ENCODE data around the gene STX10.
"Not testable (repeated sequence)": the region's sequence is repeated elsewhere in the genome, so short reads cannot be mapped to it uniquely, and the experiment has no call there.

STX10 gene, protein sequence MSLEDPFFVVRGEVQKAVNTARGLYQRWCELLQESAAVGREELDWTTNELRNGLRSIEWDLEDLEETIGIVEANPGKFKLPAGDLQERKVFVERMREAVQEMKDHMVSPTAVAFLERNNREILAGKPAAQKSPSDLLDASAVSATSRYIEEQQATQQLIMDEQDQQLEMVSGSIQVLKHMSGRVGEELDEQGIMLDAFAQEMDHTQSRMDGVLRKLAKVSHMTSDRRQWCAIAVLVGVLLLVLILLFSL

DNA sequence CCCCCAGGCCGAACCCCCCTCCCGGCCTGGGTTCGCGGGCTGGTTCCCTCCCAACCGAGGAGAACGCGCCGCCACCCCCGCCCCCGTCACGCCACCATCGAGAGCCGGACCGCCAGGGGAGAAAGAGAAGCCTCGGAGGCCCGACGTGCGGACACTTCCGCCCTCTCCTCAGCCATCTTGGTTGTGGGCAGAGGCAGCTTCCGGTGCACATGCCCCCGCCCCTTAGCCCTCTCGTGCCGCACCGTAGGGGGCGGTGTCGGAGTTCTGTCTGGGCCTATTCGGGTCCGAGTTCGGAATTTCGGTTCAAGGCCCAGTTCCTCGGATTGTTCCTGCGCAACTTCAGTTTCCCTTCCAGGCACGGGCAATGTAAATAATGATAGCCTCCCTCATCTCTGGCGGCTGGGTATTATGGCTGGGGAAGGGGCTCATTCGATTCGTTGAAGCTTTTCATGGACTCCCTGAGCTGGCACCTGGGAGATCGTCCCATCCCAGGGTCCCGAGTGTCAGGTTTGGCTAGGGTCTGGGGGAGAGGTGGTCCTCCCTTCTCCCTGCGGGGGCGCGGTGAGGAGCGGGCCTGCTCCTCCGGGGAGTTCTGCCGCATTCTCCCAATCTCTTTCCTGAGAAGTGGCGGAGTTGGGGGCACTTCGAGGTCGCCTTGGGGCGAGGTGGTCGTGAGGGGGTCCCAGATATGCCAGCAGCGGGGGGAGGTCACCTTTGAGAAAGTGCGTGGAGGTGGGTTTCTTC is at the start of gene STX10, which contains the start of gene IER2:
STX10 (minus strand) TSS at position 189 of the 744 bp plus-strand sequence. CDS start 202 bp downstream, outside the sequence.
IER2 (plus strand) TSS at position 225 of the 744 bp plus-strand sequence. CDS start 2,776 bp downstream, outside the sequence.
- DNase-seq (ENCODE audit: low read depth in 4 of 4, low spot score in 1 of 4), result peak; percentile 72 to 89 (median 84)

DNA sequence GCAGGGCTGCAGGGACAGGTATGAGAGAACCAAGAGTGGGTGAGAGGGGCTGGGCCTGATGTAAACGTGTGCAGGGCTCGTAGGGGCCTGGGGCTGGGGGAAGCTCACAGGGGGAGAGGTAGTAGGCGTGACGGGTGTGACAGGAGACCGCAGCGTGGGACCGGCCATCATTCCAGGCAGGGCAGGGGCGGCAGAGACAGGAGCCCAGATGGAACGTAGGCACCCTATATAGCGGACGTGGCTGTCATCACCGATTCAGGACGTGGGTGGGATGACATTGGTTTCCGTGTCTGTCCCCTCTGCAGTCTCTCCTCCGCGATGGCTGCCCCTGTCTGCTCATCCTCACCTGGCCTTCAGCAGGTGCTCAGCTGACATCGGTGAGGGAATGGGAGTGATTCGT is 48.5 kb upstream of the STX10 start:
- DNase-seq (ENCODE audit: low read depth in 4 of 4, low spot score in 1 of 4), result no peak

DNA sequence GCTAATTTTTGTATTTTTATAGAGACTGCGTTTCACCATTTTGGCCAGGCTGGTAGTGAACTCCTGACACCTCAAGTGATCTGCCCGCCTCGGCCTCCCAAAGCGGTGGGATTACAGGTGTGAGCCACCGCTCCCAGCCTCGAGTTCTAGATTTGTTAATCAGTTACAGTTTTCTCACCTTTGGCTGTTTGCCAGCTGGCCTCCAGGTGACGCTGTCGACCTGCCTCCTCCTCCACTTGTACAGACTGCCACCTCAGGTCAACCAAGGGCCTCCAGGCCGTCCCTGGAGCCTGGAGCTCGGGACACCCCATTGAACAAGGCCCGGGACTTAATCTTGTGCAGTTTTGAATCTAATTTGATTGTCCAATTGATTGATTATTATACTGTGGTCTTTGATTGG is 45.5 kb upstream of the STX10 start:
- peak in 1 of 4 experiments; percentile 42 for DNase-seq (ENCODE audit: low read depth in 4 of 4, low spot score in 1 of 4)

- DNase-seq (ENCODE audit: low read depth in 4 of 4, low spot score in 1 of 4), result peak in 1 of 4 experiments; percentile 32
These were observed 40.8 kb upstream of the STX10 start for GRCh38 chr19:13190781-13191540.

DNA sequence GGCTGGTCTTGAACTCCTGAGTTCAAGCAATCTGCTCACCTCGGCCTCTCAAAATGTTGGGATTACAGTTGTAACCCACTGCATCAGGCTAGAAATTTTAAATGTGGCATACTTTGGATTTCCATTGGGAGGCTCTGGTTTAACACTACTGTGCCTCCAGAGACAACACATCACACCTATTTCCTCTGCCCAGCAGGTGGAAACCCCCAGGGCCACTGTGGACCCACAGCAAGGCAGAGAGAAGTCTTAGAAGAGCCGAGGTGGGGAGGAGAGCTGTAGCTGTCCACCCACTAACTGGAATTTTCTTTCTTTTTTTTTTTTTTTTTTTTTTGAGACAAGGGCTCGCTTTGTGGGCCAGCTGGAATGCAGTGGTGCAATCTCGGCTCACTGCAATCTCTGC is 39.4 kb upstream of the STX10 start:
- no peak for DNase-seq (ENCODE audit: low read depth in 4 of 4, low spot score in 1 of 4)

DNA sequence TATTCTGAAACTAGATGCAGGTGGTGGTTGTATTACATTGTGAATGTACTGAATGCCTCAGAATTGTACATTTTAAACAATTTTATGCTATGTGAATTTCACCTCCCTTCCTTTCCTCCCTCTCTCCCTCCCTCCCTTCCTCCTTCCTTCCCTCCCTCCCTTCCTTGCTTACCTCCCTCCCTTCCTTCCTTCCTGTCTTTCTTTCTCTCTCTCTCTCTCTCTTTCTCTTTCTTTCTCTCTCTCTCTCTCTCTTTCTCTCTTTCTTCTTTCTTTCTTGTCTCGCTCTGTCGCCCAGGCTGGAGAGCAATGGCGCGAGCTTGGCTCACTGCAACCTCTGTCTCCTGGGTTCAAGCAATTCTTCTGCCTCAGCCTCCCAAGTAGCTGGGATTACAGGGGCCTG is 37.2 kb upstream of the STX10 start:
- no peak for DNase-seq (ENCODE audit: low read depth in 4 of 4, low spot score in 1 of 4)

GRCh38 chr19:13186688-13187087 is 36.5 kb upstream of the STX10 start:
- DNase-seq (ENCODE audit: low read depth in 4 of 4, low spot score in 1 of 4), result not testable (repeated sequence)

DNA sequence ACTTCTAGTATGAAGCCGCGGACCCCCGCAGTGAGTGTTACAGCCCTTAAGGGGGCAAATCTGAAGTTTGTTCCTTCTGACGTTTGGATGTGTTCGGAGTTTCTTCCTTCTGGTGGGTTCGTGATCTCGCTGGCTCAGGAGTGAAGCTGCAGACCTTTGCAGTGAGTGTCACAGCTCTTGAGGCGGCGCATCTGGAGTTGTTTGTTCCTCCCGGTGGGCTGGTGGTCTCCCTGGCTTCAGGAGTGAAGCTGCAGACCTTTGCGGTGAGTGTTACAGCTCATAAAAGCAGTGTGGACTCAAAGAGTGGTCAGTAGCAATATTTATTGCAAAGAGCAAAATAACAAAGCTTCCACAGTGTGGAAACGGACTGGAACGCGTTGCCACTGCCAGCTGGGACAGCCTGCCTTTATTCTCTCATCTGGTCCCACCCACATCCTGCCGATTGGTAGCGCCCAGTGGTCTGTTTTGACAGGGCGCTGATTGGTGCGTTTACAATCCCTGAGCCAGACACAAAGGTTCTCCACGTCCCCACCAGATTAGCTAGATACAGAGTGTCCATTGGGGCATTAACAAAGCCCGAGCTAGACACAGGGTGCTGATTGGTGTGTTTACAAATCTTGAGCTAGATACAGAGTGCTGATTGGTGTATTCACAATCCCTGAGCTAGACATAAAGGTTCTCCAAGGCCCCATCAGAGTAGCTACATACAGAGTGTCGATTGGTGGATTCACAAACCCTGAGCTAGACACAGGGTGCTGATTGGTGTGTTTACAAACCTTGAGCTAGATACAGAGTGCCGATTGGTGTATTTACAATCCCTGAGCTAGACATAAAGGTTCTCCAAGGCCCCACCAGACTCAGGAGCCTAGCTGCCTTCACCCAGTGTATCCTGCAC is 35.8 kb upstream of the STX10 start:
- DNase-seq (ENCODE audit: low read depth in 4 of 4, low spot score in 1 of 4), result not testable (repeated sequence)

GRCh38 chr19:13184926-13185325 is 34.8 kb upstream of the STX10 start:
- DNase-seq (ENCODE audit: low read depth in 4 of 4, low spot score in 1 of 4), result not testable (repeated sequence)

- no peak for DNase-seq (ENCODE audit: low read depth in 4 of 4, low spot score in 1 of 4)
These were observed 31.7 kb upstream of the STX10 start for GRCh38 chr19:13181747-13182388.

DNA sequence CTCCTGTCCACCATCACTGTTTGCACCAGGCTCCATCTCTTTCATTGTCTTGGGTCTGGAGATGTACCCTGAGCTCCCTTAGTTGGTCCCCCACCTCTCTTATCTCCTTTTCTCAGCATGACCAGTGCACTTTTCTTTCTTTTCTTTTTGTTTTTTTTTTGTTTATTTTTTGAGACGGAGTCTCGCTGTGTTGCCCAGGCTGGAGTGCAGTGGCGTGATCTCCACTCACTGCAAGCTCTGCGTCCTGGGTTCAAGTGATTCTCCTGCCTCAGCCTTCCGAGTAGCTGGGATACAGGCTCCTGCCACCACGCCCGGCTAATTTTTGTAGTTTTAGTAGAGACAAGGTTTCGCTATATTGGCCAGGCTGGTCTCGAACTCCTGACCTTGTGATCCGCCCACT is 28.1 kb upstream of the STX10 start:
- DNase-seq (ENCODE audit: low read depth in 4 of 4, low spot score in 1 of 4), result not testable (repeated sequence)

DNA sequence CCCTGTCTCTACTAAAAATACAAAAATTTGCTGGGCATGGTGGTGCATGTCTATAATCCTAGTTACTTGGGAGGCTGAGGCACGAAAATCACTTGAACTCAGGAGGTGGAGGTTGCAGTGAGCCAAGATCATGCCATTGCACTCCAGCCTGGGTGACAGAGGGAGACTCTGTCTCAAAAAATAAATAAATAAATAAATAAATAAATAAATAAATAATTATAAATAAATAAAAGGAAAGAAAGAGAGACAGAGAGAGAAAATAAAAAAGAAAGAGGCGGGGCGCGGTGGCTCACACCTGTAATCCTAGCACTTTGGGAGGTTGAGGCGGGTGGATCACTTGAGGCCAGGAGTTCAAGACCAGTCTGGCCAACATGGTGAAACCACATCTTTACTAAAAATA is 27.4 kb upstream of the STX10 start:
- not testable (repeated sequence) for DNase-seq (ENCODE audit: low read depth in 4 of 4, low spot score in 1 of 4)

- DNase-seq (ENCODE audit: low read depth in 4 of 4, low spot score in 1 of 4), result no peak
These were observed 26.2 kb upstream of the STX10 start for GRCh38 chr19:13176345-13176744.

DNA sequence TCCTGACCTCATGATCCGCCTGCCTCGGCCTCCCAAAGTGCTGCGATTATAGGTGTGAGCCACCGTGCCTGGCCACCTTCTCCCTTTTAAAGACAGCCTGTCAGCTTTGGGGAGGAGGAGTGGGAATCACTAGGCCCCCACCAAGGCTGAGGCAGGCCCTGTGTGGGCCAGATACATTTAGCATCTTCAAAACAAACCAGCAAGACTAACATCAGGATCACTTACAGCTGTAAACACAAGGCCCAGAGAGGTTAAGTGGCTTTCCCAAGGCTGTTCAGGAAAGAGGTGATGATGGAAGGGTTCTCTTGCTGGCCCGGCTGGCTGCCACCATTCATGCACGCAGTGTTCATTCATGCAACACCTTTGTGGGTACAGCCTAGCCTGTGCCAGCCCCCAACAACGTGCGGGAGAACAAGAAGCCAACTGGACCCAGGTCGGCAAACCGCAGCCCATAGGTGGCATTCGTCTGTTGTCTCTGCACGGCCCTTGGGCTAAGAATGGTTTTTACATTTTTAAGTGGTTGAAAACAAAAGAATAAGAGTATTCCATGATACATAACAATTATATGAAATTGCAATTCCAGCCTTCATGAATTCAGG is 23.1 kb upstream of the STX10 start:
- no peak for DNase-seq (ENCODE audit: low read depth in 4 of 4, low spot score in 1 of 4)

DNA sequence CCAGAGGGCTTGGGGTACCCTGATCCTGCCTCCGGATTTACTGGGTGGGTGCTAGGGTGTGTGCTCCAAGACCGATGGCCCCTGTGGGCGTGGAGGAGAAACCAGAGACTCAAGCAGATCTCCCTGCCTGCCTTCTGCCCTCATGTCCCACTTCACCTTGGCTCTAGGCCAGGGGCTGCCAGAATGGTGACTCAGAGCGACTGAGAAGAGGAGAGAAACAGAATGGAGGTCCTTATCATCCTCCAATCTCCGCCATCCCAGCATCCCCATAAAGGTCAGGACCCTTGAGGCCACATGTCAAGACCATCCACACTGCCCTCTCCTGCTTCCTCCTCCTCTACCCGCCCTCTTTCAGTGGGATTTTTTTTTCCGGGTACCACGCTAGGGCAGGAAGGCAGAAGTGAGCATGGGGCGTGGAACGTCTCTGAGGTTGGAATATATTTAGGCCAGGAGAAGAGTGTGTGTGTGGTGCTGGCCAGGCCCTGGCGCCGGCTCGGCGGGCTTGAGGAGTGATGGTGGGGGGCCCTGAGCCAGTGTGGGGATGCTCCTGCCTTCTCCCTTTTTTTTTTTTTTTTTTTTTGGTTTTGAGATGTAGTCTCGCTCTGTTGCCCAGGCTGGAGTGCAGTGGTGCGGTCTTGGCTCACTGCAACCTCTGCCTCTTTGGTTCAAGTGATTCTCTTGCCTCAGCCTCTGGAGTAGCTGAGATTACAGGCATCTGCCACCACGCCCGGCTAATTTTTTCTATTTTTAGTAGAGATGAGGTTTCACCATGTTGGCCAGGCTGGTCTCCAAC is 22.4 kb upstream of the STX10 start:
- peak in 2 of 4 experiments; percentile 70 to 75 for DNase-seq (ENCODE audit: low read depth in 4 of 4, low spot score in 1 of 4)

DNA sequence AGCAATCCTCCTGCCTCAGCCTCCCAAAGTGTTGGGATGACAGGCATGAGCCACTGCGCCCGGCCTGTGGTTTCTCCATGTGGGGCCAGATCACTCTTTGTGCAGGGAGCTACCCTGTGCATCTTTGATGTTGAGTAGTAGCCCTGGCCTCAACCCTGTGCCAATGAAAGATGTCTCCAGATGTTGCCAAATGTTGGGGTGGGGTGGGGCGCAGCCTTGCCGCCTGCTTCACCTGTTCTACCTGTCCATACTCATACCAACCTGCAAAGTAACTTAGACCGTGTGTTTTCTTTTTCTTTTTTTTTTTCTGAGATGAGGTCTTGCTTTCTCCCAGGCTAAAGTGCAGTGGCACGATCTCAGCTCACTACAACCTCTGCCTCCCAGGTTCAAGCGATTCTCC is 21.0 kb upstream of the STX10 start:
- no peak for DNase-seq (ENCODE audit: low read depth in 4 of 4, low spot score in 1 of 4)

DNA sequence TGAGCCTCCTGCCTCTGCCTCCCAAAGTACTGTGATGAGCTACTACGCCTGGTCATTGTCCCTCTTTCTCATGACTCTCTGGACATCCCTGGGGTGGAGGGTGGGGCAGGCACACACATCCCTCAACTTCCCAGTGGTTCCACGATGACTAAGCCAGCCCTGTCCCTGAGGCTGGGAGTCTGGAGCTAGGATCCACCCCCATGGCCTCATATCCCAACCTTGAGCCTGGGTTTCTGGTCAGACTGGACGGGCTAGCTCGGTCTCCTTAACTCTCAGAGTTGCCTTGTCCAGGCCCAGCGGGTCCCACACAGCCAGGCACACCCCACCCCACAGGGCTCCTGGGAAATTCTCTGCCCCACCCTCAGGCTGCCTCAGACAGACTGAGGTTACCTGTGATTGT is 19.6 kb upstream of the STX10 start:
- no peak for DNase-seq (ENCODE audit: low read depth in 4 of 4, low spot score in 1 of 4)

GRCh38 chr19:13166151-13166550 is 16.0 kb upstream of the STX10 start:
- DNase-seq (ENCODE audit: low read depth in 4 of 4, low spot score in 1 of 4), result not testable (repeated sequence)

All from stimulated activated CD4-positive, alpha-beta T cell treated with anti-CD3 and anti-CD28 coated beads, Interleukin-1b, Interleukin-23, amount 100 ng/mL, for 24 hours (primary cell).